ENCODE results near the gene FXYD6.

The FXYD6 gene

GRCh38 chr11:117794135-117794534 is 82.3 kb downstream of the FXYD6 start:
- no peak overlapping the region for H3K27ac ChIP-seq (ENCODE audit: low read length)
- H3K9me2 ChIP-seq (replicated peaks; ENCODE audit: insufficient read depth, low read length) = no peaks in the 10 kb centered on the region
- no peak overlapping the region for H3K4me2 ChIP-seq (ENCODE audit: low read depth, low read length)
- H3K4me3 ChIP-seq (ENCODE audit: low read length) = no peak overlapping the region
- H3K9me3 ChIP-seq (replicated peaks; ENCODE audit: insufficient read depth, low read length) = no peaks in the 10 kb centered on the region
- peaks cover 72% of the 10 kb centered on the region for H3K27me3 ChIP-seq (replicated peaks; ENCODE audit: insufficient read depth, low read length)
- no peaks in the 10 kb centered on the region for H3K36me3 ChIP-seq (replicated peaks; ENCODE audit: insufficient read depth, low read length)
- no peaks in the 10 kb centered on the region for H3F3A ChIP-seq (ENCODE audit: insufficient read depth, low read length)
- DNase-seq = no peak
- H3K4me1 ChIP-seq (ENCODE audit: low read length) = no peaks in the 10 kb centered on the region
- no peak overlapping the region for H3K9ac ChIP-seq (ENCODE audit: low read length)
- H4K20me1 ChIP-seq (ENCODE audit: insufficient read depth, low read length) = no peaks in the 10 kb centered on the region
- H3K79me2 ChIP-seq (ENCODE audit: low read length) = no peaks in the 10 kb centered on the region
- H2AFZ ChIP-seq (ENCODE audit: low read length) = no peak overlapping the region
- TF ChIP-seq CTCF (IDR thresholded peaks at IDR 0.05; ENCODE audit: low read length) (no peak), EZH2phosphoT487 (IDR thresholded peaks at IDR 0.05; ENCODE audit: low read length) (no peak), EZH2 (optimal IDR thresholded peaks at IDR 0.05; ENCODE audit: low read depth, low read length) (no peak)

GRCh38 chr11:117793583-117793982 is 82.9 kb downstream of the FXYD6 start:
- Histone ChIP-seq H3K4me1 (ENCODE audit: low read length) (no peaks in the 10 kb centered on the region), H3K9me2 (replicated peaks; ENCODE audit: insufficient read depth, low read length) (no peaks in the 10 kb centered on the region), H3K27me3 (replicated peaks; ENCODE audit: insufficient read depth, low read length) (peaks cover 68% of the 10 kb centered on the region), H3K9ac (ENCODE audit: low read length) (no peak overlapping the region), H4K20me1 (ENCODE audit: insufficient read depth, low read length) (no peaks in the 10 kb centered on the region), H3K79me2 (ENCODE audit: low read length) (no peaks in the 10 kb centered on the region), H2AFZ (ENCODE audit: low read length) (no peak overlapping the region), H3K4me3 (ENCODE audit: low read length) (no peak overlapping the region), H3K4me2 (ENCODE audit: low read depth, low read length) (no peak overlapping the region), H3F3A (ENCODE audit: insufficient read depth, low read length) (no peaks in the 10 kb centered on the region), H3K36me3 (replicated peaks; ENCODE audit: insufficient read depth, low read length) (no peaks in the 10 kb centered on the region), H3K27ac (ENCODE audit: low read length) (no peak overlapping the region), H3K9me3 (replicated peaks; ENCODE audit: insufficient read depth, low read length) (no peaks in the 10 kb centered on the region)
- no peak for TF ChIP-seq CTCF (IDR thresholded peaks at IDR 0.05; ENCODE audit: low read length)
- no peak for TF ChIP-seq EZH2 (optimal IDR thresholded peaks at IDR 0.05; ENCODE audit: low read depth, low read length)
- TF ChIP-seq EZH2phosphoT487 (IDR thresholded peaks at IDR 0.05; ENCODE audit: low read length) = no peak
- DNase-seq = no peak

- Histone ChIP-seq H3K9ac (ENCODE audit: low read length) (no peak overlapping the region), H2AFZ (ENCODE audit: low read length) (no peak overlapping the region), H3K36me3 (replicated peaks; ENCODE audit: insufficient read depth, low read length) (no peaks in the 10 kb centered on the region), H3K27me3 (replicated peaks; ENCODE audit: insufficient read depth, low read length) (peaks cover 62% of the 10 kb centered on the region), H3F3A (ENCODE audit: insufficient read depth, low read length) (no peaks in the 10 kb centered on the region), H3K9me3 (replicated peaks; ENCODE audit: insufficient read depth, low read length) (no peaks in the 10 kb centered on the region), H4K20me1 (ENCODE audit: insufficient read depth, low read length) (no peaks in the 10 kb centered on the region), H3K27ac (ENCODE audit: low read length) (no peak overlapping the region), H3K4me1 (ENCODE audit: low read length) (no peaks in the 10 kb centered on the region), H3K9me2 (replicated peaks; ENCODE audit: insufficient read depth, low read length) (no peaks in the 10 kb centered on the region), H3K79me2 (ENCODE audit: low read length) (no peaks in the 10 kb centered on the region), H3K4me3 (ENCODE audit: low read length) (no peak overlapping the region), H3K4me2 (ENCODE audit: low read depth, low read length) (no peak overlapping the region)
- TF ChIP-seq EZH2phosphoT487 (IDR thresholded peaks at IDR 0.05; ENCODE audit: low read length) (no peak), CTCF (IDR thresholded peaks at IDR 0.05; ENCODE audit: low read length) (no peak), EZH2 (optimal IDR thresholded peaks at IDR 0.05; ENCODE audit: low read depth, low read length) (no peak)
- DNase-seq = no peak
Measured at GRCh38 chr11:117792992-117793391, 83.5 kb downstream of the FXYD6 start.
